Ovary (tissue), 9 donors: ENCODE measurements around the gene PLSCR1. TPM values are rescaled to one million over a fixed set of nuclear protein-coding genes. Genes with fewer than 3 reads are reported as not detected.

Experiments used
- DNase-seq, 5 donors: peaks; one replicate each; pipeline ENCODE4 v3.0.0-alpha.2; 2019 to 2020
- H3K27ac ChIP-seq, 2 donors: fragments of 200-600 bp; one replicate each; pipeline versions ENCODE4 v1.5.1 to v1.8.0; 2019 to 2022
- H3K27me3 ChIP-seq: fragments of 200-600 bp; one replicate; pipeline ENCODE4 v1.8.0; 2022
- H3K36me3 ChIP-seq: fragments of 200-600 bp; sonication (generic); one replicate; pipeline ENCODE4 v1.5.1; 2019
- H3K4me1 ChIP-seq: one replicate; pipeline ENCODE4 v1.8.1; 2013; ENCODE audit warnings: mild to moderate bottlenecking, moderate library complexity; ENCODE audit not compliant: insufficient read depth
- H3K4me3 ChIP-seq: fragments of 200-600 bp; sonication (generic); one replicate; pipeline ENCODE4 v1.5.1; 2017
- H3K9me3 ChIP-seq, 2 donors: fragments of 200-600 bp in 1 of 2; sonication (generic) in 1 of 2; one replicate each; pipeline versions ENCODE4 v1.5.1 to v1.8.1; 2013 to 2019; ENCODE audit warnings: mild to moderate bottlenecking in 1 of 2, moderate library complexity in 1 of 2
- EP300 ChIP-seq: sonication (generic); formaldehyde crosslinking; IDR thresholded peaks from one replicate; pipeline ENCODE4 v1.6.1; 2017; ENCODE audit warnings: antibody characterized with exemption
- POLR2A ChIP-seq: fragments of 450-650 bp; IDR thresholded peaks from one replicate; pipeline ENCODE4 v1.6.1; 2017; ENCODE audit warnings: antibody characterized with exemption, mild to moderate bottlenecking, moderate library complexity
- WGBS, 3 donors: extraction: QIAGEN DNeasy Blood & Tissue Kit in 1 of 3; methylation state at CpG; one replicate each; pipeline versions ENCODE4 v1.1.5 to v1.1.7; 2013 to 2017; 5-methylcytosine and 5-hydroxymethylcytosine counted together
- intact Hi-C, 4 donors: fragments of 100-400 bp; cut with DNase I; formaldehyde crosslinking; loops; one replicate each; pipeline versions ENCODE4 v1.11.0 to v1.15.1; 2022 to 2023
- polyA plus RNA-seq, 2 donors: library from polyadenylated mRNA; stranded (reverse); fragments of 200-250 nt in 1 of 2; fragments of 350-450 nt in 1 of 2; fragmentation: Illumina TruSeq in 1 of 2; extraction: RNeasy Lipid Tissue Mini Kit (QIAGEN cat#74804) in 1 of 2; gene quantifications; one replicate each; pipeline ENCODE4 v1.2.3, GENCODE V29; 2013 to 2014
- total RNA-seq, 7 donors: library from RNA; depleted of rRNA in 2 of 7; stranded (reverse); fragments of >200 nt in 2 of 7; fragmentation: NEBNext Ultra II Directional in 3 of 7; extraction: Animal tissue kit (Norgen Biotek cat#: 25700) in 3 of 7; gene quantifications; one replicate each; pipeline versions ENCODE4 v1.1.0 to v1.2.4, GENCODE V29; 2016 to 2023
- TF ChIP-seq, protein P1 (sequence below), 3 donors: fragments of 450-650 bp in 2 of 3; fragments of 200-600 bp in 1 of 3; IDR thresholded peaks; one replicate each; pipeline versions ENCODE4 v1.5.1 to v1.8.0; 2016 to 2022; ENCODE audit warnings: antibody characterized with exemption in 3 of 3, mild to moderate bottlenecking in 1 of 3
- donor health status: DM: no; HTN: no; CAD: no; lungs with moderate emphysema.
- donor health status: DM: no; HTN: no; CAD: no.
- donor health status: Bipolar disorder and iron deficiency.
- donor health status: DM: yes; HTN: yes; CAD: no.
- donor health status: DM: no; HTN: no; CAD: no.
- donor health status: DM: yes; HTN: yes; CAD: no.

The PLSCR1 gene
- total and polyA plus RNA-seq, 9 donors = 56.6 to 156 (median 109) TPM

DNA sequence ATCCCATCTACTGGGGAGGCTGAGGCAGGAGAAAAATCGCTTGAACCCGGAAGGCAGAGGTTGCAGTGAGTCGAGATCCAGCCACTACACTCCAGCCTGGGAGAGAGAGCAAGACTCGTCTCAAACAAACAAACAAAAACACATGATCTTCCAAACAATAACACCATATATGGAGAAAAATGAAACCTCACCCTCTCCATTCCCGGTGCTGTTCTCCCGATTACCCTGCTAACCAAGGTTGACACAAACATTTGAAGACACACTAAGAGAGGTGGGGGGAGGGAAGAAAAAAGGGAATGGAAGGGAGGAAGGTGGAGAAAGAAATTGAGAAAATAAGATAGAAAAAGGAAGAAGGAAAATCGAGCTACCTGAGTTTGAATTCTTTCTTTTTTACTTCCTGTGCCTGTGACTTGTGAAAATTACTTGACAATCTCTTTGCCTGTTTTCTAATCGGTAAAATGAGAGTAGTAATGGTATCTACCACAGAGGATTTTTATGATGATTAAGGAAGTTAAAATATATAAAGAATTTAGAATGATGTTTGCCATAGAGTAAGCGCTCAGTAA lies 73.9 kb downstream of the PLSCR1 start:
- Histone ChIP-seq H3K36me3 (no peaks in the 10 kb centered on the region), H3K4me1 (peaks cover 1% of the 10 kb centered on the region), H3K27ac (no peak overlapping the region), H3K4me3 (no peak overlapping the region), H3K27me3 (no peaks in the 10 kb centered on the region), H3K9me3 (no peaks in the 10 kb centered on the region)
- intact Hi-C loops = no loop called here
- DNase-seq = no peak
- 80 to 85% (median 83%) methylated on average over 9 of the region's 9 CpGs for WGBS, 3 donors
- TF ChIP-seq POLR2A = no peak
- TF ChIP-seq EP300 = no peak
- TF ChIP-seq, protein P1, sequence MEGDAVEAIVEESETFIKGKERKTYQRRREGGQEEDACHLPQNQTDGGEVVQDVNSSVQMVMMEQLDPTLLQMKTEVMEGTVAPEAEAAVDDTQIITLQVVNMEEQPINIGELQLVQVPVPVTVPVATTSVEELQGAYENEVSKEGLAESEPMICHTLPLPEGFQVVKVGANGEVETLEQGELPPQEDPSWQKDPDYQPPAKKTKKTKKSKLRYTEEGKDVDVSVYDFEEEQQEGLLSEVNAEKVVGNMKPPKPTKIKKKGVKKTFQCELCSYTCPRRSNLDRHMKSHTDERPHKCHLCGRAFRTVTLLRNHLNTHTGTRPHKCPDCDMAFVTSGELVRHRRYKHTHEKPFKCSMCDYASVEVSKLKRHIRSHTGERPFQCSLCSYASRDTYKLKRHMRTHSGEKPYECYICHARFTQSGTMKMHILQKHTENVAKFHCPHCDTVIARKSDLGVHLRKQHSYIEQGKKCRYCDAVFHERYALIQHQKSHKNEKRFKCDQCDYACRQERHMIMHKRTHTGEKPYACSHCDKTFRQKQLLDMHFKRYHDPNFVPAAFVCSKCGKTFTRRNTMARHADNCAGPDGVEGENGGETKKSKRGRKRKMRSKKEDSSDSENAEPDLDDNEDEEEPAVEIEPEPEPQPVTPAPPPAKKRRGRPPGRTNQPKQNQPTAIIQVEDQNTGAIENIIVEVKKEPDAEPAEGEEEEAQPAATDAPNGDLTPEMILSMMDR (IDR thresholded peaks at IDR 0.05) = no peak

DNA sequence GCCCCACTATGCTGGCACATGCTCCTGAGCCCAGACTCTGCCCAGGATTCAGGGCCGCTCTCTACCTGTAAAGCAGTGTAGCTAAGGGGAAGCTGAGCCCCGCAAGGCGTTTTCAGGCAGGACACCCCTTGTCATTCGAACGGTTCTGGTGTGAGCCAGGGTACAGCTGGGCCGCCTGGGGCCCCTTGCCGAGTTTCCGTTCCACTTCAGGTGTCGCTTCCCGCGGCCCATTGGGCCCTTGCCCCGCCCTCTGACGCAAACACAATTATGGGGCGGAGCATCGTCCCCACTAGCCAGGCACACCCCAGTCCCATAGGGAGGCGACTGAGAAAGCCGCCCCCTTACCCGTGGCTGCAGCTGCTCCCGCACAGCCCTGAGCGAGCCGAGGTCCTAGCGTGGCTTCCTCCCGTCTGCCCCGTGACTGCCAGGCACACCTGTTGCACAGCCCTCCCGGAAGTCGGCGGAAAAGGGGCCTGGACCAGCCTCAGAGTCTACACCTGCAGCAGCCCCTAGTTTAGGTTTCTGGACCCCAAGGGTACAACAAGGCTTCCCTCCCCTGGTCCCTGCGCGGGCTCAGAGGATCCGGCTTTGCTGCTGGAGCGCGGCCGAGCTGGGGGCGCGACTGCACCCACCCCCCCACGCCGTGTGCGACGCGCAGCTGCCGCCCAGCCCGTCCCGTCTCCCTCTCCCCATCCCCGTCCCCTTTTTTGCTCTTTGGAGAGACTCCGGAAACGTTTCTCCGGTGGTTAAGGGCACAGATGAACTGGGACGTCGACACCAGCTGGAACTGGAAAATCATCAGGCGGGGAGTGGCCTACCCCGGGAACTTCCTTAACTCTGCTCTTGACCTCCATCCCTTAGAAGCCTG lies 75.0 kb downstream of the PLSCR1 start, which contains the start of gene PLSCR2:
TSS of gene PLSCR2 (minus strand) at position 412 of the 868 bp plus-strand sequence. CDS start 9,657 bp downstream, outside the sequence.
- no peaks in the 10 kb centered on the region for H3K9me3 ChIP-seq
- H3K4me3 ChIP-seq = peak within 1 kb of the TSS; percentile 54
- H3K27me3 ChIP-seq = no peaks in the 10 kb centered on the region
- H3K4me1 ChIP-seq = peaks cover 1% of the 10 kb centered on the region
- intact Hi-C loops = no loop called here
- no peaks in the 10 kb centered on the region for H3K36me3 ChIP-seq
- DNase-seq = peak; percentile 59 to 78 (median 67)
- peak; percentile 21 for TF ChIP-seq POLR2A
- TF ChIP-seq, protein P1 (IDR thresholded peaks at IDR 0.05) = no peak
- peak within 1 kb of the TSS in 1 of 2 donors; percentile 71 for H3K27ac ChIP-seq
- WGBS, 3 donors = 12 to 16% (median 12%) methylated on average over 48 to 51 of the region's 51 CpGs

DNA sequence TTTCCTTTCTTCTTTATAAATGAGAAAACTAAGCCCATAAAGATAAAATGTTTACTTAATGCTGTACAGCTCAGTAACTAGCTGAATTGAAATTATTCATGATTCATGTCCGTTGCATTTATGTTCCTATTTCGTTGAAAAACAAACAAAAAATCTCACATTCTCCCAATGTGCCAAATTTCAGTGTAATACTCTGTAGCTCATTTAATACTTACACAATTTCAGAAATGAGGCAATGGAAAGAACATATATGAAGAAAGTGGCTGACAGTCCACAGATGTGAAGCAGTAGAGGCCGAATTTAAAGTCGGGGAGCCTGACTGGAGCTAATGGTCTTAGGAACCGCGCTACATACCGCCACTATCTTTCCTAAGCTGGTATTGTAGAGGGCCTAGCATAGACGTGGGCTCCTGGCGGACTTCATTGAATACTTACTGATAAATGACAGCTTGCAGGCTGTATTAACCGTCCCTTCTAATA lies 75.7 kb downstream of the PLSCR1 start:
- intact Hi-C loops = no loop called here
- TF ChIP-seq, protein P1 (IDR thresholded peaks at IDR 0.05) = no peak
- TF ChIP-seq POLR2A (no peak), EP300 (no peak)
- H3K4me1 ChIP-seq = peaks cover 1% of the 10 kb centered on the region
- 70 to 77% (median 72%) methylated on average over 10 of the region's 10 CpGs for WGBS, 3 donors
- H3K9me3 ChIP-seq = no peaks in the 10 kb centered on the region
- no peaks in the 10 kb centered on the region for H3K36me3 ChIP-seq
- H3K4me3 ChIP-seq = no peak overlapping the region
- no peaks in the 10 kb centered on the region for H3K27me3 ChIP-seq
- peak in 2 of 5 donors; percentile 17 to 27 for DNase-seq
- H3K27ac ChIP-seq = peak overlapping the region in 1 of 2 donors; percentile 71

DNA sequence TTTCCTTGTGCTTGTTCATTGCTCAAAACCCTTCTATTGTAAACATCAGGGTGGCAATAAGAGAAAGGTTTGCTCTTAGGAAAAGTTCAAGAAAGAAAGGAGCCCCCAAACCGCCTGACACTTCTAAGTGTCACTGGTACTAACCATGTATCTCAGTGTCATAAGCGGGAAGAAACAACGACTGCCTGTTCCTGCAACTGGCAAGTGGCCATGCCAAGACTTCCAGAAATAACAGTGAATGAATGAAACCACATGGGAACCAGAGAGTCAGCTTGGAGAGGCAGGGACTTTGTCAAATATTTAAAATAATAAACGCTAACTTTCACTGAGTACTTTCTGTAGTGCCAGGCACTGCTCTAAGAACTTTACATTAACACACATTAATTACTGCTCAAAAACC lies 76.2 kb downstream of the PLSCR1 start:
- DNase-seq = no peak
- no peaks in the 10 kb centered on the region for H3K36me3 ChIP-seq
- no peaks in the 10 kb centered on the region for H3K9me3 ChIP-seq
- H3K27me3 ChIP-seq = no peaks in the 10 kb centered on the region
- TF ChIP-seq EP300 = no peak
- TF ChIP-seq, protein P1 (IDR thresholded peaks at IDR 0.05) = no peak
- intact Hi-C loops = no loop called here
- H3K4me3 ChIP-seq = no peak overlapping the region
- 65 to 69% (median 68%) methylated on average over 4 of the region's 4 CpGs for WGBS, 3 donors
- H3K27ac ChIP-seq = no peak overlapping the region
- H3K4me1 ChIP-seq = peaks cover 1% of the 10 kb centered on the region
